Natural killer cell (primary cell): ENCODE measurements around the gene DYNC1LI2. TPM values are rescaled to one million over a fixed set of nuclear protein-coding genes. Genes with fewer than 3 reads are reported as not detected.

ENCODE experiments used
- ATAC-seq, 3 donors: fragments of 150-1000 bp in 2 of 3; fragments of 200-7000 bp in 1 of 3; cut with Tn5 transposase; 1 replicate in 1 of 3; 2 replicates in 2 of 3; pipeline ENCODE4 v1.10.0; 2021; ENCODE audit warnings: mild to moderate bottlenecking in 2 of 3, moderate library complexity in 2 of 3
- DNase-seq, 2 donors: peaks; one replicate each; pipeline versions ENCODE4 v3.0.0 to v3.0.0-alpha.2; 2013 to 2021; ENCODE audit warnings: mixed read lengths in 1 of 2
- H3K27ac ChIP-seq: one replicate; pipeline ENCODE4 v1.5.1; 2013; ENCODE audit warnings: mild to moderate bottlenecking, low read length
- H3K27me3 ChIP-seq: one replicate; pipeline ENCODE4 v1.6.1; 2013; ENCODE audit warnings: low read length; ENCODE audit not compliant: control insufficient read depth, insufficient read depth
- H3K36me3 ChIP-seq: one replicate; pipeline ENCODE4 v1.6.1; 2013; ENCODE audit warnings: low read length; ENCODE audit not compliant: control insufficient read depth, insufficient read depth
- H3K4me1 ChIP-seq: one replicate; pipeline ENCODE4 v1.6.1; 2013; ENCODE audit warnings: low read length; ENCODE audit not compliant: control insufficient read depth, insufficient read depth
- H3K4me3 ChIP-seq: one replicate; pipeline ENCODE4 v1.5.1; 2013; ENCODE audit warnings: low read length
- H3K9me3 ChIP-seq: one replicate; pipeline ENCODE4 v1.6.1; 2013; ENCODE audit warnings: low read length; ENCODE audit not compliant: control insufficient read depth, insufficient read depth
- H3K27ac Mint-ChIP-seq, 2 donors: one replicate each; pipeline ENCODE4 v1.8.0; 2022; ENCODE audit warnings: mild to moderate bottlenecking in 2 of 2, mixed read lengths in 2 of 2, moderate library complexity in 1 of 2
- H3K27me3 Mint-ChIP-seq, 2 donors: one replicate each; pipeline ENCODE4 v1.8.0; 2022; ENCODE audit warnings: low read depth in 2 of 2, mixed read lengths in 2 of 2
- H3K36me3 Mint-ChIP-seq: one replicate; pipeline ENCODE4 v1.8.0; 2022; ENCODE audit warnings: mixed read lengths
- H3K4me1 Mint-ChIP-seq, 2 donors: one replicate each; pipeline ENCODE4 v1.8.0; 2022; ENCODE audit warnings: mixed read lengths in 2 of 2
- H3K4me3 Mint-ChIP-seq: one replicate; pipeline ENCODE4 v1.8.0; 2022; ENCODE audit warnings: mild to moderate bottlenecking, moderate library complexity, mixed read lengths
- H3K9me3 Mint-ChIP-seq, 2 donors: one replicate each; pipeline ENCODE4 v1.8.0; 2022; ENCODE audit warnings: mixed read lengths in 2 of 2
- CTCF ChIP-seq: fragments of 200-600 bp; IDR thresholded peaks from one replicate; pipeline ENCODE4 v1.8.0; 2022; ENCODE audit warnings: antibody characterized with exemption
- WGBS: methylation state at CpG from one replicate; pipeline ENCODE4 v1.1.7; 2013; ENCODE audit warnings: missing lambda C conversion rate; ENCODE audit not compliant: insufficient coverage; 5-methylcytosine and 5-hydroxymethylcytosine counted together
- intact Hi-C: fragments of 100-400 bp; cut with micrococcal nuclease; formaldehyde crosslinking; loops from one replicate; pipeline ENCODE4 v1.14.2; 2022
- total RNA-seq, 4 donors: library from RNA; stranded (reverse); fragments of 120-200 nt in 1 of 4; gene quantifications; one replicate each; pipeline versions ENCODE4 v1.2.3 to v1.2.4, GENCODE V29; 2013 to 2022

Gene DYNC1LI2
- total RNA-seq, 3 donors from 2014 or later (not counting 1 experiment from before 2014, with no cell fraction given), result 105 to 115 (median 110) TPM

GRCh38 chr16:66740010-66740409 is 11.4 kb downstream of the DYNC1LI2 start:
- peak; percentile 74 for TF ChIP-seq CTCF
- H3K4me3 ChIP-seq, result no peak overlapping the region
- Mint-ChIP-seq H3K4me3 (no peak overlapping the region), H3K36me3 (no peaks in the 10 kb centered on the region), H3K27me3 (no peaks in the 10 kb centered on the region), H3K27ac (peak overlapping the region in 1 of 2 donors; percentile 11), H3K4me1 (peaks cover 12 to 24% of the 10 kb centered on the region in 2 donors), H3K9me3 (no peaks in the 10 kb centered on the region)
- H3K9me3 ChIP-seq, result no peaks in the 10 kb centered on the region
- no peaks in the 10 kb centered on the region for H3K27me3 ChIP-seq
- 49% methylated on average over 2 of the region's 2 CpGs for WGBS
- H3K36me3 ChIP-seq, result peaks cover 57% of the 10 kb centered on the region
- ATAC-seq, result peak; percentile 54 to 61 (median 61)
- intact Hi-C loops, result loop anchor here (5.0 kb wide), 1 partner anchor 333 kb away; no protein-coding TSS in a partner anchor
- no peak overlapping the region for H3K27ac ChIP-seq
- H3K4me1 ChIP-seq, result no peaks in the 10 kb centered on the region
- DNase-seq, result peak in 1 of 2 donors; percentile 69

GRCh38 chr16:66735891-66736290 is 15.5 kb downstream of the DYNC1LI2 start:
- Mint-ChIP-seq H3K36me3 (peaks cover 10% of the 10 kb centered on the region), H3K27me3 (no peaks in the 10 kb centered on the region), H3K4me3 (no peak overlapping the region), H3K4me1 (peaks cover 12 to 19% of the 10 kb centered on the region in 2 donors), H3K27ac (no peak overlapping the region), H3K9me3 (no peaks in the 10 kb centered on the region)
- TF ChIP-seq CTCF, result no peak
- no peaks in the 10 kb centered on the region for H3K27me3 ChIP-seq
- no peak overlapping the region for H3K4me3 ChIP-seq
- WGBS, result 89% methylated on average over 4 of the region's 4 CpGs
- peaks cover 70% of the 10 kb centered on the region for H3K36me3 ChIP-seq
- H3K27ac ChIP-seq, result no peak overlapping the region
- no peaks in the 10 kb centered on the region for H3K4me1 ChIP-seq
- ATAC-seq, result no peak
- intact Hi-C loops, result no loop called here
- no peaks in the 10 kb centered on the region for H3K9me3 ChIP-seq
- no peak for DNase-seq

GRCh38 chr16:66731101-66731500 is 20.3 kb downstream of the DYNC1LI2 start:
- Mint-ChIP-seq H3K9me3 (no peaks in the 10 kb centered on the region), H3K27ac (no peak overlapping the region), H3K4me1 (peaks cover 7% of the 10 kb centered on the region in 2 donors), H3K36me3 (peaks cover 18% of the 10 kb centered on the region), H3K4me3 (no peak overlapping the region), H3K27me3 (no peaks in the 10 kb centered on the region)
- intact Hi-C loops, result no loop called here
- Histone ChIP-seq H3K9me3 (no peaks in the 10 kb centered on the region), H3K27ac (no peak overlapping the region), H3K4me1 (no peaks in the 10 kb centered on the region), H3K36me3 (peaks cover 68% of the 10 kb centered on the region), H3K27me3 (no peaks in the 10 kb centered on the region), H3K4me3 (no peak overlapping the region)
- DNase-seq (no peak), ATAC-seq (no peak)
- TF ChIP-seq CTCF, result no peak
- WGBS, result 91% methylated on average over 7 of the region's 7 CpGs

- no peaks in the 10 kb centered on the region for H3K27me3 ChIP-seq
- H3K27ac ChIP-seq, result no peak overlapping the region
- TF ChIP-seq CTCF, result no peak
- DNase-seq, result no peak
- no peaks in the 10 kb centered on the region for H3K9me3 Mint-ChIP-seq
- no peak overlapping the region for H3K27ac Mint-ChIP-seq
- H3K4me1 Mint-ChIP-seq, result peaks cover 7% of the 10 kb centered on the region in 2 donors
- H3K4me3 ChIP-seq, result no peak overlapping the region
- no peak for ATAC-seq
- H3K27me3 Mint-ChIP-seq, result no peaks in the 10 kb centered on the region
- intact Hi-C loops, result loop anchor here (5.0 kb wide), 2 partner anchors 143 to 322 kb away; no protein-coding TSS in a partner anchor
- 79% methylated on average over 3 of the region's 4 CpGs for WGBS
- peaks cover 71% of the 10 kb centered on the region for H3K36me3 ChIP-seq
- H3K4me1 ChIP-seq, result no peaks in the 10 kb centered on the region
- no peaks in the 10 kb centered on the region for H3K9me3 ChIP-seq
- peaks cover 18% of the 10 kb centered on the region for H3K36me3 Mint-ChIP-seq
- H3K4me3 Mint-ChIP-seq, result no peak overlapping the region
Observed at GRCh38 chr16:66728804-66729203, 22.6 kb downstream of the DYNC1LI2 start.
